H1 (cell line): ENCODE measurements around the gene ORC3. TPM values are rescaled to one million over a fixed set of nuclear protein-coding genes. Genes with fewer than 3 reads are reported as not detected.

ENCODE experiments used
- CTCF ChIA-PET: fragments of 300-600 bp; sonication (Branson Sonifier 250); formaldehyde crosslinking; loops from one replicate; lab custom pipeline; 2021; ENCODE audit not compliant: partially characterized antibody; lab: Charles Lee
- POLR2A ChIA-PET: fragments of 300-600 bp; sonication (Branson Sonifier 250); formaldehyde crosslinking; loops from one replicate; lab custom pipeline; 2021; ENCODE audit warnings: inconsistent platforms; ENCODE audit not compliant: partially characterized antibody; lab: Charles Lee
- DNase-seq, 2 experiments: peaks; one replicate each; pipeline versions ENCODE4 v3.0.0 to v3.0.0-alpha.2; 2010 to 2022; ENCODE audit warnings: low spot score in 2 of 2, low read depth in 1 of 2, mixed read lengths in 1 of 2
- FAIRE-seq: peaks from 2 replicates; lab custom pipeline; 2011; peaks lifted over from hg19 to GRCh38; lab: Jason Lieb, UNC
- H2AFZ ChIP-seq: 2 replicates; pipeline ENCODE4 v1.8.1; 2012; ENCODE audit warnings: low read length, inconsistent platforms
- H2AK5ac ChIP-seq: 2 replicates; pipeline ENCODE4 v1.6.1; 2013; ENCODE audit warnings: low read depth, low read length
- H2BK120ac ChIP-seq: replicated peaks from 2 replicates; pipeline ENCODE3; 2013; ENCODE audit warnings: low read depth, low read length, inconsistent platforms
- H2BK12ac ChIP-seq: 2 replicates; pipeline ENCODE4 v1.6.1; 2013; ENCODE audit warnings: low read depth, low read length
- H2BK15ac ChIP-seq: 2 replicates; pipeline ENCODE4 v1.6.1; 2013; ENCODE audit warnings: low read length
- H2BK20ac ChIP-seq: 2 replicates; pipeline ENCODE4 v1.6.1; 2013; ENCODE audit warnings: low read length
- H2BK5ac ChIP-seq: 2 replicates; pipeline ENCODE4 v1.6.1; 2013; ENCODE audit warnings: low read depth, low read length
- H3K14ac ChIP-seq: 2 replicates; pipeline ENCODE4 v1.6.1; 2013; ENCODE audit warnings: inconsistent platforms; ENCODE audit not compliant: insufficient read length
- H3K18ac ChIP-seq: 2 replicates; pipeline ENCODE4 v1.6.1; 2013; ENCODE audit warnings: low read length; ENCODE audit errors: extremely low read depth
- H3K23ac ChIP-seq: 2 replicates; pipeline ENCODE4 v1.6.1; 2013; ENCODE audit warnings: inconsistent platforms; ENCODE audit not compliant: insufficient read length
- H3K23me2 ChIP-seq: 2 replicates; pipeline ENCODE4 v1.6.1; 2013; ENCODE audit warnings: low read depth, low read length
- H3K27ac ChIP-seq: 2 replicates; pipeline ENCODE4 v1.6.1; 2011; ENCODE audit warnings: low read depth, low read length, inconsistent platforms
- H3K27me3 ChIP-seq, 4 experiments: replicated peaks in 1 of 4; 1 replicate in 1 of 4; 2 replicates in 3 of 4; pipeline versions ENCODE4 v1.6.1 to v1.8.1; 2011 to 2013; ENCODE audit warnings: low read length in 3 of 4, mild to moderate bottlenecking in 3 of 4, inconsistent platforms in 2 of 4, mixed read lengths in 2 of 4, moderate library complexity in 1 of 4; ENCODE audit not compliant: control insufficient read depth in 3 of 4, insufficient read depth in 3 of 4; ENCODE audit errors: extremely low read depth in 1 of 4
- H3K36me3 ChIP-seq, 4 experiments: 2 replicates each; pipeline versions ENCODE4 v1.6.1 to v1.8.1; 2011 to 2013; ENCODE audit warnings: mild to moderate bottlenecking in 4 of 4, low read length in 3 of 4, moderate library complexity in 2 of 4, control low read depth in 1 of 4, inconsistent platforms in 1 of 4; ENCODE audit not compliant: insufficient read depth in 4 of 4, control insufficient read depth in 2 of 4
- H3K4ac ChIP-seq: replicated peaks from 2 replicates; pipeline ENCODE3; 2013; ENCODE audit warnings: low read length, low read depth, mixed read lengths, inconsistent platforms; ENCODE audit not compliant: insufficient read length
- H3K4me1 ChIP-seq, 4 experiments: replicated peaks in 1 of 4; 1 replicate in 1 of 4; 2 replicates in 3 of 4; pipeline versions ENCODE4 v1.6.1 to v1.8.1; 2011 to 2013; ENCODE audit warnings: low read length in 3 of 4, inconsistent platforms in 2 of 4, mixed read lengths in 1 of 4; ENCODE audit not compliant: insufficient read depth in 4 of 4, control insufficient read depth in 3 of 4
- H3K4me2 ChIP-seq, 2 experiments: 2 replicates each; pipeline versions ENCODE4 v1.6.1 to v1.8.1; 2011 to 2013; ENCODE audit warnings: low read depth in 2 of 2, low read length in 2 of 2, control low read depth in 1 of 2, inconsistent platforms in 1 of 2, mild to moderate bottlenecking in 1 of 2; ENCODE audit not compliant: insufficient read depth in 1 of 2
- H3K4me3 ChIP-seq, 4 experiments: fragments of 200-600, 300-600 bp in 1 of 4; sonication (generic), shearing (Covaris generic), sonication (Bioruptor Twin) in 1 of 4; 2 replicates each; pipeline versions ENCODE4 v1.5.1 to v1.8.1; 2011 to 2016; ENCODE audit warnings: low read length in 4 of 4, low read depth in 3 of 4, control low read depth in 2 of 4, inconsistent platforms in 2 of 4, mild to moderate bottlenecking in 2 of 4, mixed read lengths in 1 of 4, moderate library complexity in 1 of 4; ENCODE audit not compliant: insufficient read depth in 2 of 4; ENCODE audit errors: extremely low read depth in 1 of 4
- H3K56ac ChIP-seq: replicated peaks from 2 replicates; pipeline ENCODE3; 2013; ENCODE audit warnings: low read depth, mild to moderate bottlenecking, mixed read lengths, low read length, inconsistent platforms; ENCODE audit not compliant: insufficient read length
- H3K79me1 ChIP-seq: 2 replicates; pipeline ENCODE4 v1.6.1; 2013; ENCODE audit warnings: low read depth, low read length, control low read depth
- H3K79me2 ChIP-seq, 2 experiments: 2 replicates each; pipeline versions ENCODE4 v1.6.1 to v1.8.1; 2012 to 2013; ENCODE audit warnings: low read length in 2 of 2, mild to moderate bottlenecking in 2 of 2, inconsistent platforms in 1 of 2; ENCODE audit not compliant: insufficient read depth in 2 of 2, control insufficient read depth in 1 of 2
- H3K9ac ChIP-seq, 4 experiments: replicated peaks in 1 of 4; 1 replicate in 1 of 4; 2 replicates in 3 of 4; pipeline versions ENCODE4 v1.6.1 to v1.8.1; 2011 to 2013; ENCODE audit warnings: low read depth in 3 of 4, low read length in 3 of 4, control low read depth in 2 of 4, mild to moderate bottlenecking in 2 of 4, moderate library complexity in 2 of 4, inconsistent platforms in 1 of 4; ENCODE audit errors: extremely low read depth in 1 of 4
- H3K9me3 ChIP-seq, 2 experiments: 2 replicates each; pipeline versions ENCODE4 v1.6.1 to v1.8.1; 2012 to 2013; ENCODE audit warnings: mild to moderate bottlenecking in 2 of 2, moderate library complexity in 2 of 2, control low read depth in 1 of 2, inconsistent platforms in 1 of 2, low read depth in 1 of 2, low read length in 1 of 2, mixed read lengths in 1 of 2; ENCODE audit not compliant: insufficient read depth in 2 of 2
- H4K20me1 ChIP-seq, 2 experiments: replicated peaks in 1 of 2; 2 replicates each; pipeline versions ENCODE3 to v1.8.1; 2011 to 2013; ENCODE audit warnings: inconsistent platforms in 2 of 2, low read length in 2 of 2, mild to moderate bottlenecking in 1 of 2; ENCODE audit not compliant: insufficient read depth in 2 of 2, control insufficient read depth in 1 of 2
- H4K5ac ChIP-seq: 2 replicates; pipeline ENCODE4 v1.6.1; 2013; ENCODE audit warnings: low read length, low read depth, mixed read lengths, inconsistent platforms; ENCODE audit not compliant: insufficient read length
- H4K8ac ChIP-seq: 2 replicates; pipeline ENCODE4 v1.8.0; 2013; ENCODE audit warnings: mild to moderate bottlenecking, moderate library complexity, low read length, inconsistent platforms; ENCODE audit not compliant: insufficient read depth; ENCODE audit errors: extremely low read depth
- H4K91ac ChIP-seq: replicated peaks from 2 replicates; pipeline ENCODE3; 2013; ENCODE audit warnings: low read length, mixed read lengths, inconsistent platforms; ENCODE audit not compliant: insufficient read length
- ATF3 ChIP-seq: IDR thresholded peaks from 2 replicates; pipeline ENCODE4 v1.6.1; 2011; ENCODE audit warnings: low read depth, mild to moderate bottlenecking, low read length; ENCODE audit not compliant: insufficient read depth
- E2F6 ChIP-seq: IDR thresholded peaks from 2 replicates; pipeline ENCODE4 v1.6.1; 2012; ENCODE audit warnings: inconsistent platforms
- JUN ChIP-seq: IDR thresholded peaks from 2 replicates; pipeline ENCODE4 v1.6.1; 2011; ENCODE audit warnings: low read depth, mild to moderate bottlenecking, improper control_type of control experiment, low read length
- JUND ChIP-seq: IDR thresholded peaks from 2 replicates; pipeline ENCODE4 v1.6.1; 2011; ENCODE audit warnings: mild to moderate bottlenecking, improper control_type of control experiment, low read length
- POU5F1 ChIP-seq: IDR thresholded peaks from 2 replicates; pipeline ENCODE4 v1.6.1; 2011; ENCODE audit warnings: low read depth, mild to moderate bottlenecking, low read length, moderate library complexity
- RXRA ChIP-seq: IDR thresholded peaks from 2 replicates; pipeline ENCODE4 v1.6.1; 2011; ENCODE audit warnings: low read depth, mild to moderate bottlenecking, low read length, moderate library complexity; ENCODE audit not compliant: insufficient read depth
- SAP30 ChIP-seq: fragments of 300-600 bp; sonication (generic); IDR thresholded peaks from 2 replicates; pipeline ENCODE4 v1.7.1; 2012; ENCODE audit warnings: low read length, moderate library complexity, mild to moderate bottlenecking, inconsistent platforms; ENCODE audit not compliant: insufficient read depth, insufficient replicate concordance
- SIX5 ChIP-seq: IDR thresholded peaks from 2 replicates; pipeline ENCODE4 v1.6.1; 2011; ENCODE audit warnings: mild to moderate bottlenecking, low read depth, low read length
- WGBS, 2 experiments: shearing (Covaris generic) in 1 of 2; methylation state at CpG; one replicate each; pipeline versions ENCODE4 v1.1.6 to v1.1.7; 2013 to 2015; ENCODE audit warnings: low lambda C conversion rate in 2 of 2, mixed read lengths in 2 of 2, inconsistent platforms in 1 of 2, low coverage in 1 of 2, missing lambda C conversion rate in 1 of 2; ENCODE audit not compliant: insufficient replicate concordance in 2 of 2, insufficient coverage in 1 of 2, insufficient read length in 1 of 2; ENCODE audit errors: extremely low coverage in 1 of 2, missing lambda C conversion rate in 1 of 2; 5-methylcytosine and 5-hydroxymethylcytosine counted together
- polyA plus RNA-seq, 7 experiments: library from polyadenylated mRNA; depleted of rRNA in 3 of 7; stranded (reverse) in 5 of 7; unstranded in 2 of 7; fragments of >200 nt in 5 of 7; fragments of 200-250 nt in 2 of 7; gene quantifications; 1 replicate in 5 of 7; 2 replicates in 1 of 7; 4 replicates in 1 of 7; pipeline versions ENCODE4 v1.2.1 to v1.2.3, GENCODE V29; 2011 to 2013; ENCODE audit warnings: missing spikeins in 2 of 7, mixed read lengths in 2 of 7
- total RNA-seq: library from RNA; stranded (reverse); fragmentation: NEBNext Ultra II Directional; extraction: Animal tissue kit (Norgen Biotek cat#: 25700); gene quantifications from 2 replicates; pipeline ENCODE4 v1.2.1, GENCODE V29; 2021

The ORC3 gene
- total and polyA plus RNA-seq, 2 of the 8 experiments (the other 6 are each of a cell fraction or from before 2014, with no cell fraction given), result 35.9 to 60.9 TPM

- H3K79me2 ChIP-seq, result peaks cover 36 to 81% of the 10 kb centered on the region in 2 experiments
- TF ChIP-seq SAP30, result no peak
- TF ChIP-seq JUND, result no peak
- no peak for TF ChIP-seq E2F6
- no peak for TF ChIP-seq SIX5
- TF ChIP-seq JUN, result no peak
- no peak for TF ChIP-seq RXRA
- no peak for TF ChIP-seq ATF3
- no peak for TF ChIP-seq POU5F1
- TF ChIP-seq, all 59 proteins: peak for 0
- Histone ChIP-seq H4K8ac (no peak overlapping the region), H2BK120ac (no peak overlapping the region), H3K79me1 (no peaks in the 10 kb centered on the region; the same call in 1 of the 2 replicates), H4K20me1 (no peaks in the 10 kb centered on the region), H3K4me1 (peaks cover 0 to 3% (median 1%) of the 10 kb centered on the region in 4 experiments; a peak in 2 of 7 replicates), H2BK5ac (no peak overlapping the region), H3K9me3 (no peaks in the 10 kb centered on the region), H3K18ac (no peak overlapping the region), H2BK20ac (no peak overlapping the region), H3K4me3 (peak overlapping the region; percentile 90 to 100 (median 98)), H3K9ac (peak overlapping the region; percentile 53 to 100 (median 99)), H3K23ac (no peak overlapping the region), H2BK15ac (no peak overlapping the region), H3K27ac (no peak overlapping the region), H2BK12ac (no peak overlapping the region), H3K4ac (no peak overlapping the region), H3K27me3 (no peaks in the 10 kb centered on the region), H4K91ac (no peak overlapping the region), H4K5ac (no peak overlapping the region), H3K36me3 (peaks cover 0 to 28% (median 8%) of the 10 kb centered on the region in 4 experiments; a peak in 6 of 8 replicates), H2AK5ac (no peak overlapping the region), H3K23me2 (peaks cover 14% of the 10 kb centered on the region), H2AFZ (no peak overlapping the region), H3K56ac (no peak overlapping the region), H3K14ac (no peak overlapping the region), H3K4me2 (peak overlapping the region; percentile 63 to 91)
- WGBS, 2 experiments, result 68% methylated on average over 4 of the region's 4 CpGs; no CpG with 5 or more reads in 1 of the 2 experiments
- FAIRE-seq (no peak), DNase-seq (no peak)
- ChIA-PET POLR2A (interaction anchor here (1.0 to 4.1 kb wide), 5 partner anchors 12 to 439 kb away, joined by 3 to 30 read pairs (median 5); no protein-coding TSS in a partner anchor), CTCF (no interaction called here)
These were observed 1.1 kb downstream of the ORC3 start for GRCh38 chr6:87590990-87591389.
